ENCODE results near the gene KRT6C.
"Not testable (repeated sequence)": the region's sequence is repeated elsewhere in the genome, so short reads cannot be mapped to it uniquely, and the experiment has no call there.

The KRT6C gene

DNA sequence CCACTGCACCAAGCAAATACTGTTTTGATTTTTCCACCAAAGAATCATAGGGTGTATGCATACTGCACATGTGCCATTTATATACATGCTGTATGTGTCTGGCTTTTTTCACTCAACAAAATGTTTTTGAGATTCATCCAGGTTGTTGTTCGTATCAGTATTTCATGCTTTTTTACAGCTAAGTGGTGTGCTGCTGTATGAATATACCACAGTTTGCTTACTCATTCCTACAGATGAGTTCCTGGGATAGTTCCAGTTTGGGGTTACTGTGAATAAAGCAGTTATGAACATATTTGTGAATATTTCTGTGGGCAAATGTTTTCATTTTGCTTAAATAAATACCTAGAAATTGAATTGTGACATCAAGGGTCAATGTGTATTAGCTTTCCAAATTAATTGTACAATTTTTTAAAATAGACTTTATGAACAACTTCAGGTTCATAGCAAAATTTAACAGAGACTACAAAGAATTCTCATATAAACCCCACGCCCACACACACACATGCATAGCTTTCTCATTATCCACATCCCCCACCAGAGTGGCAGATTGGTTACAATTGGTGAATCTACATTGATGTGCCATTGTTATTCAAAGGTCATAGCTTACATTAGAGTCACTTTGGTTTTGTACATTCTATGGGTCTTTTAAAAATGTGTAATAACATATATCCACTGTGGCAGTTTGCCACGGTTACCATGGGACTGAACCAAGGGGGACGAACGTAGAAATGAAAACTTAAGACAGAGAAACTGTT, 26.4 kb upstream of the KRT6C start:
- no peak for DNase-seq

DNA sequence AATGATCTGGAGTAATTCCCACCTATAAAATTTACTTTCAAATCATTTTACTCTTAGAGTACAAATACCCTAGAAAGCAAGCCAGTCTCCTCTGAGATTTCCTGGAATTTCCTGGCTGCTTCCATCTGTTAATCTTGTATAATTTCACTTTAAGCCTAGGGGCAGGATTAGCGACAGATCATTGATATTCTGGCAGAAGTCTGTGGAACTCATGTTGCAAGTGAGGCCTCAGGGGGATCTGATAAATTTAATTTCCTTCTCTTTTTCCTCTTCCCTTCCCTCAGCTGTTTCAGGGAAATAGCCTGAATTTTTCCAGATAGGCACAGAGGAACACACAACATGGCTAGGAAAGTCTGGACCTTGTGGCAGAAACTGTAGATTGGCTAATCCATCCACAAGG, 25.3 kb upstream of the KRT6C start:
- no peak for DNase-seq

DNA sequence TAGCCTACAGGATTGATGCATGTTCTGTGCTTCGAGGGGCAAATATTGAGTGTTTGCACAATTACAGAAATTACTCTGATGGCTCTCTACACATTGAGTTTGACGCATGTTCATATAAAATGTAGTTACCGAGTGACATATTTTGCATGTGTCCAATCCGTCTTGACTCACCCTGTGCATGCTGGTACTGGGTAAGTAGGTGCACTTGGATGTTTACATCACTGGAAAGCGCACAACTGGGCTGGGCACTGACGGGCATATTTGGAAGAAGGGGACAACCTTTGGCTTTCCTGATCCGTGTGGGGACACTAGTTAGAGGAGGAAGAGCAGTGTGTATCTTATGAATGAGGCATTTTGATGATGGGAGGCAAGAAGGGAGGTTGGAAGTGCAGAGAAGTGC, 24.4 kb upstream of the KRT6C start:
- DNase-seq: no peak

- no peak for DNase-seq
These were observed 23.0 kb upstream of the KRT6C start for GRCh38 chr12:52496590-52497071.

DNA sequence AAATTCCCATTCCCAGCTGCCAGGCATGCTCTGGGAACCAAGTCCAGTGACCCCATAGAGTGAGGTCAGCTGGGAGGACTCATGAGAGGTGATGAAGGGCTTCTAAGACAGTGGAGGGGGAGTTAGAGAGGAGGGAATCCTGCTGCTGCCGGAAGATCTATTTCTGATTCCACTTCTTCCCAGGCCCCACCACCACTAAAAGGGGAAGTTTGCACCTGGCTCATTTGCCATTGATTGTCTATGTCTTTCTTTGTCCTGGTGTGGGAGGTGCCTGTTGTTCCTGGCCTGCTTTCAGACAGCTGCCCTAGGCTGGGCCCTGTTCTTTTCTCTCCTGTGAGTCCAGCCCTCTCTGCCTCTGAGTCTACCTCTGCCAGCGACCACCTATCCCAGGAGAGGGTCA, 22.4 kb upstream of the KRT6C start:
- DNase-seq: no peak

- no peak for DNase-seq
These were observed 21.8 kb upstream of the KRT6C start for GRCh38 chr12:52495389-52495788.

- DNase-seq: no peak
These were observed 20.9 kb upstream of the KRT6C start for GRCh38 chr12:52494518-52494917.

GRCh38 chr12:52494100-52494499, 20.5 kb upstream of the KRT6C start:
- no peak for DNase-seq

DNA sequence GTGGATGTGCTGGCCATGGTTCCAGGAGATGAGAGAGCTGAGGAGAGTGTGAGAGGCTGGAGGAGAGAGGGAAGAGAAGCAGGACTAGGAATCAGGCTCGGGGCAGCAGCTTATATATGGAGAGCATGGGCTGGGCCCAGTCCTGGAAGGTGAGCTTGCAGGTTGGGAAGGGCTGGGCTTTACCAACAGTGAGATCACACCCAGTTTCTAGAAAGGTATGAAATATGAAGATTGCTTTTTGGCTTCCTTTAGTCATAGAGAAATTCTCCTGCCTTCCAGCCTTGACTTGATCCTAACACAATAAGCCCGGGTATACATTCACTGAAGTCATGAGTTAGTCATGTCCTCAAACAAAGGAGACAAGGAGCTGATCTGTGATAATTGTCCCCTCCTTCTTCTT, 19.6 kb upstream of the KRT6C start, which contains the start of gene KRT6A:
KRT6A (minus strand) TSS at position 86 of the 400 bp plus-strand sequence; CDS start at position 17, 69 bp downstream.
- no peak for DNase-seq

DNA sequence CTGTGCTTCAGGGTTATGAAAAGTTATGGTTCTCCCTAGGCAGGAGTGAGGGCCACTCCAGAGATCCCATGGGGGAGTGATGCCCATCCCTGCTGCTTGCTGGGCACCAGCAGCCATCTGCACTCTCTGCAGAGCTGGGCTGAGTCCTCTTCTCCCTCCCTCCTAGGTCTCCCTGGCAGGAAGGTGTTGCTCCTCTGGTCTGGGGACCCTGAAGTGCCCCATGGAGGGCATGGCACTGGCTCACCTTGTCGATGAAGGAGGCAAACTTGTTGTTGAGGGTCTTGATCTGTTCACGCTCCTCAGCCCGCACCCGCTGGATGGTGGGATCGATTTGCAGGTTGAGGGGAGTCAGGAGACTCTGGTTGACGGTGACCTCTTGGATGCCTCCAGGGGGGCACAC, 18.8 kb upstream of the KRT6C start:
- DNase-seq: not testable (repeated sequence)

GRCh38 chr12:52491495-52491894, 17.9 kb upstream of the KRT6C start:
- DNase-seq: not testable (repeated sequence)

- DNase-seq: no peak
These were observed 15.1 kb upstream of the KRT6C start for GRCh38 chr12:52488736-52489135.

- DNase-seq: not testable (repeated sequence)
These were observed 14.3 kb upstream of the KRT6C start for GRCh38 chr12:52487744-52488443.

- DNase-seq: no peak
These were observed 13.6 kb upstream of the KRT6C start for GRCh38 chr12:52487211-52487610.

DNA sequence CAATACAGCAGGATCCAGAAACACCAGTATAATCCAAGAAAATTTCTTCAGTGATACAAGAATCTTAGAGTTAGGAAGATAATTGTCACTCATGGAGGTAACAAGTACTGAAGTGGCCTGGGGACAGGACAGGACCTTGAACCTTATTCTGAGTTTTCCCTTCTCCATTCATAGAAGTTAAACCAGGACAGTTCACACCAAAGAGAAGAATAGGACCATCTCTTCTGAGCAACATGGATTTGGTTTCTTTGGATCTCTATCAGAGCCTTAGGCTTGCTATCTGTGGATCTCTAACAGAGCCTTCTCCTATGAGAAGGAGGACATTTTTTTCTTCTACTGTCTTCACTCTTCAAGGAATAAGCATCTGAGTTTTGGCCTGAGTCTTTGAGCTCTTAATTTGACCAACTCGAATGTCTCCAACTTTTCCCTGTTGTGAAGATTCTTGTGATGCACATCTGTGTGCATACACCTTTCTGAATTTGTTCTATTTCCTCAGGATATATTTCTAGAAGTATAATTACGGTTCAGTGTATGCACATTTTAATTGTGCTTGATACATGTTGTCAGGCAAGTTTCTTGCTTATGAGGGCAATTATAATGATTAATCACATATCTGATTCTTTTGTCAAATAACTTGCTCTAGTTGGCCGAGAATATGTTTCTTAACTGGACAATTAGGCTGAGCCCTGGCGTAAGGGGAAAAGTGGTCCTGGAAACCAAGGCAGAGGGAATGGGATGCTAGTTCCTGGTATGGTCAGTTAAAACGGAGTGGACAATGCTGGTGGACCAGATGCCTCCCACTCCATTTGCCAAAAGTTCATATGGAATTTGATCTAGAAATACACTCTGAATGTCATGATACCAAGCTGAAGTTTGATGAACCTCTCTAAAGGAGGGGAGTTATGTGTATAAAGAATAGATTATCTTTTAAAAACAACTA, 12.8 kb upstream of the KRT6C start:
- no peak for DNase-seq

DNA sequence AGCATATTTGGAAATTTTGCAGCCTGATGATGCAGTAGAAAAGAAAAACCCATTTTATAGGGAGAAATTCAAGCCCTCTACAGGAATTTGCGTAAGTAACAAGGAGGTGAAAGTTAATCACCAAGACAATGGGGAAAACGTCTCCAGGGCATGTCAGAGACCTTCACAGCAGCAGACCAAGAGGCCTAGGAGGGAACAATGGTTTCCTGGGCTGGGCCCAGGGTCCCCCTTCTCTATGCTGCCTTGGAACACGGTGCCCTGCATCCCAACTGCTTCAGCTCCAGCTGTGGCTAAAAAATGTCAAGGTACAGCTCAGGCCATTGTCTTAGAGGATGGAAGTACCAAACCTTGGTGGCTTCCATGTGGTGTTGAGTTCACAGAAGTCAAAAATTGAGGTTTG, 6.5 kb upstream of the KRT6C start:
- DNase-seq: no peak

GRCh38 chr12:52477651-52478050, 4.0 kb upstream of the KRT6C start:
- no peak for DNase-seq

DNA sequence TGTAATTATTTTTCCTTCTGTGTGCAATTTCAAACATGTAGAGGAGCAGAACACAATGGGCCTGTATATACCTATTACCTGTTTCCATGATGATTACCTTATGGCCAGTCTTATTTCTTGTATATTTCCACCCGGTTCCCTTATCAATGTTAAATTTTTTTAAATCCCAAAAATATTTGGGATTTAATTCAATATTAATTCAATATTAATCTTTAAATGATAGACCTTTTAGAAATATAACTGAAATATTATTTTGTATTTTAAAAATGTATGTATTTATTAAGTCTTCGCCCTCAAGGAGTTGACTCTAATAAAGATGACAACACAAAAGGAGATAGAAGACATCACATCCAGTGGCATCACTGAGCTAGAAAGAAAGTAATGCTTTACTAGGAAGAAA, 607 bp upstream of the KRT6C start:
- DNase-seq: no peak

- DNase-seq: no peak
These were observed 3.8 kb downstream of the KRT6C start for GRCh38 chr12:52469853-52470252.

GRCh38 chr12:52464897-52465296, 8.7 kb downstream of the KRT6C start:
- no peak for DNase-seq

GRCh38 chr12:52461693-52462092, 11.9 kb downstream of the KRT6C start:
- DNase-seq: no peak

GRCh38 chr12:52458861-52459260, 14.7 kb downstream of the KRT6C start:
- no peak for DNase-seq

DNA sequence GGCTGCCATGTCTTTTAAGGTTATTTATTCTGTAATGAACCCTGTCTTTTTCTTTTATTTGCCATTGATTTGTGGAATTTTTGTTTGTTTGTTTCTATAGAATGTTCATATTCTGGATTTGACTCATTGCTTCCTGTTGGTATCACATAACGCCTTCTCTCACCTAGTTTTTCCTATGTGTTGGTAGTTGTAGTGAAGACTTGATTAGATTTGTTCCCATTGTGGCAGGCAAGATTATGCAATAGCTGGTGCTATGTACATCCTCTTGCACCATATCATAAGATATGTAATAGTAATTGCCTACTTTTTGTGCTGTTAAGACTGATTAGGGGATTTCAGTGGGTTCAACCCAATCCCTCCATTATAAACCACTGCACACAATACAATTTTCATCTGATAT, 17.8 kb downstream of the KRT6C start:
- no peak for DNase-seq

Measured in GDM1 (cell line).